HG03095 (cell line): Measurements from ENCODE around the gene DISP3.

Experiments used
- ATAC-seq: cut with Tn5 transposase; IDR thresholded peaks from one replicate; pipeline ENCODE4 v1.9.1; 2021; ENCODE audit warnings: moderate library complexity; ENCODE audit not compliant: unreplicated experiment

DISP3 gene

DNA sequence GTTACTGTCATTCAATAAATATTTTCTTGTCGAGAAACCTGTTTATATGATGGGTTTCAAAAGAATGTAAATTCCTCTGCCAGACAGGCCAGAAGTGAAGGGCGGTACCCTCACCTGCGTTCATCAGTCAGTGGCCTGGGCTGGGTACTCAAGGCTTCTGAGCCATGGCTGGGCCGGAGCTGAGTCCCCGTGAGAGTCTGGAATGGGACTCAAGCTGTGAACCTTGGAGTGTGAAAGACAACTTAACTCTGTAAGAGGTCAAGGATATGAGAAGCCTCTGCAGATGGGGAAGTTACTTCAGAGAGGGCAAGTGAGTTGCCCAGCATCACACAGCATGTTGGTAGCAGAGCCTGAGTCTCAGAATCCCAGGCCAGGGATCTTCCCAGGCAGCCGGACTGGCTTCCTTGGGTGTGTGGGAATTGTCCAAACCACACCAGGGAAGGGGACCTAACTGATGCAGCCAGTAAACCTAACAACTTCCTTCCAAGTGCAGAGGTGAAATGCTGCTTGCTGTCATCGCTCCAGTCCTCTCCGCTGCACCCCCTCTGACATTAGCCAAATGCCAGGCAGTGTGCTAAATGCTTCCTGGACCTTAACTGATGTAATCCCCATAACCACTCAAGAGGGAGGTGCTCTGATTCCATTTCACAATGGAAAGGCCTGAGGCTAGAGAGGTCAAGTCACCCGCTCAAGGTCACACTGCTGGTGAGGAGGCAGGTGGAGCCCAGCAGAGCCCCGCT lies 4.8 kb downstream of the DISP3 start:
- no peak for ATAC-seq

DNA sequence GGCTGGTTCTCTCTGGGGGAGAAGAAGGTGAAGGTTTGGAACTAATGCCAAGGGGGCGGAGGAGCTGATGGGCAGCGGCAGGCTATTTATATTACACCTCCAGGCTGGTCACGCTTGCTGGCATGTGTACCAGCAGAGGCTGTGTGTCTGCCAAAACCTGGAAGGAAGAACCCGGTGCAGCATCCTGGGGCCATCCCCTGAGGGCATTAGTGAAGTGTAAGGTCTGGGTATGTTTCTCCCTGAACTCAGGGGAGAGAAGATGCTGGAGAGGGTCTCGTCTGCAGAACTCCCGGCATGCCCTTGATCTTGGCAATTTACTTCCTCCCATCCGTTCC lies 5.3 kb downstream of the DISP3 start:
- no peak for ATAC-seq

DNA sequence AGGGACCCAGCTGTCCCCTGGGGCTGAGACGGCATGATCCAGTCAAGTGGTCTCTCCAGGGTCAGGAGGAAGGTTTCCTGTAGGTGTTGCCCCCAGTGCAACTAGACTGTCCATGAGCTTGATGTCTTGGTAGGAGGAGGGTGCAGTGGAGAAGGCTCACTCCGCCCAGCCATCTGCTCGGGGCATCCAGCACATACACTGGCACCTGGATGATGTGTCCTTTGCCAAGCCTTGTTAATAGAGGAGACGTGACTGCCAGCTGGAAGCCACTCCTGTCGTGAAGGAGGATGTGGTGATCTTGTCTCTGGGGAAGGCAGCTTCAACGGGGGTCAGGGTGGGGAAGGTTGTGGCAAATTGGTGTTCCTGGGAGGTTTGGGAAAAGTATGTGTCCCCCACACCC lies 6.2 kb downstream of the DISP3 start:
- no peak for ATAC-seq

DNA sequence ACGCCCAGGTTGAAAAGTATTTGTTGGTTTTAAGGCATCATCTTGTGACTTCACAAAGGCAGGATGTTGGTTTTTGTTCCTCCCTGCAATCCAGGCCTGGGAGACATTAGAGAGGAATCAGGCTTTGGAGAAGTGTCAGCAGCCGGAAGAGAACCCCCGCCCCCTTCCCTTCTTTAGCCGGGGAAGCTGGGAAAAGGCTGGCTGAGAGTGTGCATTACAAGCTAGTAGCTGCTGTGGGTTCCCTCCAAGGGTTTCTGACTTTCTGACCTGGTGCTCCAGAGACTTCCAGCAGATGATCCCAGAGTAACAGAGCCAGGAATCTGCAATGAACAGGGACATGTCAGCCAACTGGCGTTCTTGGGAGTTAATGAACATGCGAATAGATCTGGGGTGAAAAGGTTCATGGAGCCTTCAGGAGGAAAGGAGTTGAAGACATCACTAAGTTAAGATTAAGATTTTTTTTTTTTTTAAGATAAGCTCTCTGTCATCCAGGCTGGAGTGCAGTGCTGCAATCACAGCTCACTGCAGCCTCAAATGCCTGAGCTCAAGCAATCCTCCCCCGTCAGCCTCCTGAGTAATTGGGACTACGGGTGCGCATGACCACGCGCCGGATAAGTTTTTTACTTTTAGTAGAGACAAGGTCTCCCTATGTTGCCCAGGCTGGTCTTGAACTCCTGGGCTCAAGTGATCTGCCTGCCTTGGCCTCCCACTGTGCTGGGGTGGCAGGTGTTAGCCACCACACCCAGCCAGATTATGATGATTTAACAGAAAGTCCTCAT lies 7.5 kb downstream of the DISP3 start:
- no peak for ATAC-seq

DNA sequence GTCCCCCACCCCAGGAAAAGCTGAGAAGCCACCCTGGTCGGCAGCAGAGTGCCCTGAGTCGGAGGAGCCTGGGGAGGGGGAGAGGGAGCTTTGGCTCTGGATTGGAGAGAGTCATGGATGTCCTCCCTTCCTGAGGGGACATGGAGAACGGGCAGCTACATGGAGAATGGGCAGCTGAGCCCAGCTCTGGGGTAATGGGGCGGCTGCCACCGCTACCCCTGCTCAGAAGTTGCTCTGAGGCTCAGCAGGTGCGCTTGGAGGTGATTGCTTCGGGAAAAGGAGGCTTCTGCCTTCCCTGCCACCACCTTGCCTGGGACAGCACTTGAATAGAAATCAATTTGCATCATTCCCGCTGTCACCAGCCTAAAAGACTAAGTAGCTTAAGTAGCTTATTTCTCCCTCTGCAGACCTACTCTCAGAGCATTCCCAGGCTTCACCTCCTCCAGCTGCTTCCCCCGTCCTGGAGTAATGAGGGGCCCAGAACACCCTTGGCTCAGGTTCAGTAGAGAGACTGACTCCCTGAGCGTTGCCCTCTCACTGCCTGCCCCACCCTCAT lies 8.3 kb downstream of the DISP3 start:
- no peak for ATAC-seq

DNA sequence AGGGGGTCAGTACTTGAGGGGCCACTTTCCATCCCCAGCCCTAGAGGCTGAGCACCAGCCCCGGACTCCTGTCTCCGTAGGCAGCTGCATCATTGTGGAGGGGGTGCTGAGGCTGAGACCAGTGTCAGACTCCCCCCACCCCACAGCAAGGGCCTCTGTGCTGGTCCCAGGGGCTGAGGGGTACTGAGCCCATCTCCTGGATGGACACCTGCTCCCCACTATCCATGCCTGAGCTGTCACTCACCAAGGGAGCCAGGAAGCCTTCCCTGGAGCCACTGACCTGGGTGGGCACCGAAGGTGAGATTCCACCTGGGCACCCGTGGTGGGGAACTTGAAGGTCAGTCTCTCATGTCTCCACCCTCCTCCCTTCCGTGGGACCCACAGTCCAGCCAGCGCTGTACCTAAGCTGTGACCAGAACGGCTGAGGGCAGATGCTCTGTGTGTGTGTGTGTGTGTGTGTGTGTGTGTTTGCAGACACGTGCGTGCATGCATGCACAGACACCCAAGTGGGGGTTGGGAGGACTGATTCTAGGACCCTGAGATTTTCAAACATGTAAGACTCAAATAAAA lies 9.3 kb downstream of the DISP3 start:
- no peak for ATAC-seq

DNA sequence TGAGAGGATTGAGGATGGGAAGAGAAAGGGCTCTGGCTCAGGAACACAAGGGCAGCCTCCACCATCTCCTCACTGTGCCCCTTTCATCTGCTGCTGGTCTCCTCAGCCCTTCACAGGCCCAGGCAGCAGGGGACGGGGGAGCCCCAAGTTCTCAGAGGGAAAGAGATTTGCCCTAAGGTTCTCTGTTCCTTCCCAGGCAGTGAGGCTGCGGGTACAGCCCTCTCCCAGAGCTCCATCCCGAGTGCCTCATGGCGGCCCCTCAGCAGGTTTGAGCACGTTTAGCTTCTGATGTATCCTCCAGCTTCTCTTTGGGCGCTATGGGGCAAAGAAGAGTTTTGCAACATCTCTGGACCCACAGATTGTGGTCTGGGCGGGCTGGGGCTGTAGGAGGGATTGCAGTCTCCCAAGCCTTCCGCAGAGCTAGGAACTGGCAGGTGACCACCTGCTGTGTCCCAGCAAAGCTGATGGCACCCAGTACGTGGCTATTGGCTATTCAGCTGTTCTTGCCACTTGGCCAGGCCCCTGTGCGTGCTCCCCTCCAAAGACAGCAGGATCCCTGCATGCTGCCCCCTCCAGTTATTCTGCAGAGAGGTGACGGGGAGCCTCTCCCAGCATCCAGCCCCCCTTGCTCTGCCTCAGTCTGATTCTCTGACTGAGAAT lies 10.1 kb downstream of the DISP3 start:
- no peak for ATAC-seq

DNA sequence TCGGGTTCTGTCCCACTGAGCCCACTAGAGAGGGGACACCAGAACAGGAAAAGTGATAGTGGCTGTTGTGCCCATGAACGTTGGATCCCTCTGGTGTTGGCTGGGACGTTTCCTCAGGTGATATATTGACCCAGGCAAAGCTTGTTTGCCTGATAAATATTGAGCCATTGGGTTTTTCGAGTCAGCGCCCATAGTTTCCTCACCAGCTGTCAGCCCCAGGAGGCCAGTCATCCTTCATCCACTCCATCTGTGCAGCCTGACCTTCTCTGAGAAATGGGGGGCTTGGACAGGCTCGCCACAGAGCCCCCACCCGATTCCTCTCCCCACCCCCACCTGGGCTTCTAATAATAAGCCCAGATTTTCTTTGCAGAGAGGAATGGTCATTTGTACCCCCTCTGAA lies 13.3 kb downstream of the DISP3 start:
- no peak for ATAC-seq

DNA sequence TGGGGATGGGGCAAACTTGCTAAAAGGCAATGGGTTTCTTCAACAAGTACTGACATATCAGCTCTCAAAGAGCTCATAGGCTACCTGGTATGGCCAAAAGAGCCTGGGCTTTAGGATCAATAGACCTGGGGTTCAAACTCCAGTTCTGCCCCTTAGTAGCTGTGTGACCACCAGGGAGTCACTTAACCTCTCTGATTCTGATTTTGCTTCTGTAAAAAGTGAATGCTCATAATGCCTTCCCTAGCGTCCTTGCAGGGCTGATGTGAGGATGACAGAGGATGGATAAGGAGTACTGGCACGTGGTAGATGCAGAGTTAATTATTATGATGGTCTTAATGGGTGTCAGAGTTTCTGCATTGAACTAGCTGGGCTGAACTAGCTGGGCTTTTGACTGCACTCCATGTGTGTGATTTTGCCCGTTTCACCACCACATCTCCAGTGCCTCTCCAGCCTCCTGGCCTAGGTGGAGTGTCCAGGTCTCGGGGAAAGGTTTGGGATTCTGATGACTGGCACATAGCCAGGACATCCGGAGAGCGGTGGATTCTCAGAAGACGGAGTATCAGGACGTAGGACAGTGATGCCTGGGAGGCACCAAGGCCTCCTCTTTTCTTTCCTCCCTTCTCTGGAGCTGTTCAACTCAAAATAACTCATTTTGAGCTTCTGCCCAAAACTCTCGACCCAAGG lies 15.2 kb downstream of the DISP3 start:
- ATAC-seq = no peak

DNA sequence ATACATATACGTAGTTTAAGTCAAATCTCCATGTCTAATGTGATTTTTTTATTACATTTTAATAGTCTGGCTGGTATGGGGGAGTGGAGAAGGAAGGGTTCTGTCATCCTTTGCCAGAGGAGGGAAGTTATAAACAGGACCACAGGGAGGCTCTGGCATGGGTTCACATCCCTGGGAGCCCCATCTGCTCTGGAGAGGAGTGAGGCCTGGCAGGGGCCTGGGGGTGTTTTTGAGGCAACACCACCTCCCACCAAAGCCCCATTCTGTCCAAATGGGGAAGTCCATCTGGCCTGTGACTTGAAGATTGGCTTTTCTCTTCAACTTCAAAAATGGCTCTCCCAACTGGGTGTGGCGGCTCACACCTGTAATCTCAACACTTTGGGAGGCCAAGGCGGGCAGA lies 15.8 kb downstream of the DISP3 start:
- ATAC-seq = no peak

DNA sequence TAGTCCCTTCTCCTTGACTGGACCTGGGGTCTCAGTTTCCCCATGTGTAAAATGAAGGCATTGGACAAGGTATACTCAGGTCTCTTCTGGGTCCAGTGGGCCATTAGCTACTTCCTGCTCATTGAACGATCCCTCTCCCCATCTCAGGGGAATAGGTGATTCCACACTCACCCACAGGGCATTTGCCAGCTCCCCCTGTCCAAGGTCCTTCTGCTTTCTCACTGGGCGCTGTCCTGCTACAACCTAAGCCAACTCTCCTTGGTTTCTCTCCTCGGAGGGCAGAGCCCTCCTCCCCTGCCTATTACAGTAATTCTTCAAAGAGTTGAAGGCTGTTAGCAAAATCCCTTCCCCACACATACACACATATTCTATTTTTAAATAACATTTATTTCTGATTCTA lies 16.6 kb downstream of the DISP3 start:
- ATAC-seq = no peak

DNA sequence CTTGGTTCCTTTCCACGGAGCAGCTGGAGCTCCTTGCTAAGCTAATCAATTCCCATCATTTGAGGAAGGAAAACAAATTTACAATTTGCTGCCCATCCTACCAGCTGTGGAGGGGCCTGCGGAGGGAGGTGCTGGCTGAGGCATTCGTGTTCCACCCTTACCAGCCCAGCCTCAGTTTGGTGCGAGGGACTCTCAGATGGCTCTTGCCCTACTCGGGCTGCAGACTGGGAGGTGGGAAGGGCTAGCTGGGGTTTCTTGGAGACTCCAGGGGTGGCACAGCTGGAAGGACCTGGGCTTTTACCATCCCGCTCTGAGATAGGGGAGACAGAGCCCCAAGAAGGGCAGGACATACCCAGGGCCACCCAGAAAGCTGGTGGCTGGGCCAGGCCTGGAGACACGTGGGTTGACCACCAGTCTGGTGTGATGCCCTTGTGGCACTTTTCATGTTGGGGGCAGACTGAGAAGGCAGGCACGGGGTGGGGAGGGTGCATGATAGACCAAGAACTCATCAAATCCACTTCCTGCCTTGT lies 17.7 kb downstream of the DISP3 start:
- no peak for ATAC-seq

DNA sequence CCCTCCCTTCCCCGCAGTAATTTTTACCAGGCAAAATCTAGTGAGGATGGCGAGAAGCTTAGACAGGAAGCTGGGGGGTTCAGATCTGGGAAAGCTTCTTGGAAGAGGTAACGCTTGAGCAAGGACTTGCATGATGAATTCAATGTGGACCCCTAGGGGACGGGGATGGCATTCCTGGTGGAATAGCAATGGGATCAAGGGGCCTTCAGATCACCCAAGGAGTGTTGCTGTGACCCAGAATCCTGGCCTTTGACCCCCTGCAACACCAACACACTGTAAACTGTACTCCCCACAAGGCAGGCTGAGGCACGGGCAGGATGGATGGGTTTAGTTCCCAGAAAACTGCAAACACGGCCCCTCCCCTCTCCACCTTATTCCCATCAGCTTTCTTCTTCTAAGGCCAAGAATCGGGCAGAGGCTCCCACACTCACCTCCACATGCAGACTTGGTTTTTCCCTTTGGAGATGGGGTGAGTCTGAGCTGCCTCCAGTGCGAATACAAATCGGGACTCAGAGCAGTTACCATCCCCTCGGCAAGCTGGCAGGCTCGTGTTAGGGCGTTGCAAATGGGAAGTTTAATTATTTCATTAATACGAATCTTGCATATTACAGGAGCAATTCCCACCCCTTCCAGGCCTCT lies 20.1 kb downstream of the DISP3 start:
- no peak for ATAC-seq

DNA sequence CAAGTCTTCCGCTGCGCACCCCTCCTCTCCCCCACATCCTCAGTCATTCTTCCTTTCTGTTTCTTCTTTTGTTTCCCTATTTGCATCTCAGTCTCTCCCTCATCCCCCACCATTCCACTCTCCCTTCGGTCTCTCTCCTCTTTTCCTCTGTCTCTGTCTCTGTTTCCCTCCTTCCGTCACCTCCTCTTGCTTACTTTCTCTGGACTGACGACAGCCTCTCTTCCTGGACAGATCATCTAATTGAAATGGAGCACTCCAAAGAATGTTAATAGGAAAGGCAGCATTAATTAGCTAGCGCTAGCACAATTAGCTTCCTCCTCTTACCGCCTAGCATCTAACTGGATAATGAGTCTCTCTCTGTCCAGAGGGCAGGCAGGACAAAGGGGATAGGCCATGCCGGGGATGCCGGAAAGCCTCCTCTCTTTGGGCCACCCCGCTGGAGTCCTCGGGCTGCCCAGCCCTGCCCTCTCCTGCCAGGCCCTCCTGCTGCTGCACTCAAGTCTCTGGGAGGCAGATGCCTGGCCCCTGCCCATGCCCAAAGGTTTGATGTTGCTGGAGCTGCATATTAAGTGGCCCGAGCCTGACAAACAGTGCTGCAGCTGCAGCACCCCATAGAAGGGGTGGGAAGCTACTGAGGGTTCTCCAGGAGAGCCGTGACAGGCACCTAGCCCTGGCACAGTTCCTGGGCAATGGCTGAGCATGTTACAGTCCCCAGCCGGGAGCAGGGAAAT lies 20.8 kb downstream of the DISP3 start:
- no peak for ATAC-seq

DNA sequence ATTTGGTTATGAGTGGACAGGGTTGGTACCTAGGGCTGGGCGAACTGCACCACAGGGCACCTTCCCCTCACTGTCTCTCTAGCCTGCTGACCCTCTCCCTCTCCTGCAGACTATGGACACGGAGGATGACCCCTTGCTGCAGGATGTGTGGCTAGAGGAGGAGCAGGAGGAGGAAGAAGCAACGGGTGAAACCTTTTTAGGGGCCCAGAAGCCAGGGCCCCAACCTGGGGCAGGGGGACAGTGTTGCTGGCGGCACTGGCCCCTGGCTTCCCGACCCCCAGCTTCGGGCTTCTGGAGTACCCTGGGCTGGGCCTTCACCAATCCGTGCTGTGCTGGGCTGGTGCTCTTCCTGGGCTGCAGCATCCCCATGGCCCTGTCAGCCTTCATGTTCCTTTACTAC lies 21.9 kb downstream of the DISP3 start:
- no peak for ATAC-seq

DNA sequence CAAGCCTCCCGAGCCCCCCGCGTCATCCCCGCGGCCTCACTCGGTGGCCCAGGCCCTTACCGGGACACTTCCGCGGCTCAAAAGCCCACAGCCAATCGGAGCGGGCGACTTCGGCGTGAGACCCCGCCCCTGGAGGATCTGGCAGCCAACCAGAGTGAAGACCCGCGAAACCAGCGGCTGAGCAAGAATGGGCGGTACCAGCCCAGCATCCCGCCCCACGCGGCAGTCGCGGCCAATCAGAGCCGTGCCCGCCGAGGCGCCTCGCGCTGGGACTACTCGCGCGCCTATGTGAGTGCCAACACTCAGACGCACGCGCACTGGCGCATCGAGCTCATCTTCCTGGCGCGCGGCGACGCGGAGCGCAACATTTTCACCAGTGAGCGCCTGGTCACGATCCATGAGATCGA lies 22.5 kb downstream of the DISP3 start:
- ATAC-seq = no peak

DNA sequence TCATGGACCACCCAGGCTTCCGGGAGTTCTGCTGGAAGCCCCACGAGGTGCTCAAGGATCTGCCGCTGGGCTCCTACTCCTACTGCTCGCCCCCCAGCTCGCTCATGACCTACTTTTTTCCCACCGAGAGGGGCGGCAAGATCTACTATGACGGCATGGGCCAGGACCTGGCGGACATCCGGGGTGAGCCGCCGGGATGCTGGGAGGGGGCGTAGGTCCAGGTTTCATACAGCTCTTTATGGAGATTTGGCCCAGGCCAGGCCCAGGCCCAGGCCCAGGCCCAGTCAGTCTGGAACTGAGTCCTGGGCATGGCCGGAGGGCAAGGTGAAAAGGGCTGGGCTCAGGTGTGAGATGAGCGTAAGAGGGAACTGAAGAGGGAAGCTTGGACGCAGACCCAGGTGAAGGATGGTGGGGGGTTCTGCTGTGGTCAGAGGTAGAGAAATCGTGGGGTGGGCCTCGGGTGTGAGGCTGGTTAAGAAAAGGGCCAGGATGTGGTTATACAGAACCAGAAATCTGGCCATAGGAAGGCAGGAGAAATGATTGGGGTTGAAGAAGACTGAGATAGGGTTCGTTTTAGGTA lies 23.0 kb downstream of the DISP3 start:
- no peak for ATAC-seq

DNA sequence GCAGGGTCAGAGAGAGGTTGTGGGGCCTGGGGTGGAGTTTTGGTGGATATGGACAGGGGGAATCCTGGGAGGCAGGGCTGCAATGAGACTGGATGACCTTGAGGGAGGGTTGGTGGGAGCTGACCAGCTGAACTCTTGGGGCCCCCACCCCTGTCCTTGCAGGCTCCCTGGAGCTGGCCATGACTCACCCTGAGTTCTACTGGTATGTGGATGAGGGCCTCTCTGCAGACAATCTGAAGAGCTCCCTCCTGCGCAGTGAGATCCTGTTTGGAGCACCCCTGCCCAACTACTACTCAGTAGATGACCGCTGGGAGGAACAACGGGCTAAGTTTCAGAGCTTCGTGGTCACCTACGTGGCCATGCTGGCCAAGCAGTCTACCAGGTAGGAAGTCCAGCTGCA lies 23.6 kb downstream of the DISP3 start:
- ATAC-seq = no peak

DNA sequence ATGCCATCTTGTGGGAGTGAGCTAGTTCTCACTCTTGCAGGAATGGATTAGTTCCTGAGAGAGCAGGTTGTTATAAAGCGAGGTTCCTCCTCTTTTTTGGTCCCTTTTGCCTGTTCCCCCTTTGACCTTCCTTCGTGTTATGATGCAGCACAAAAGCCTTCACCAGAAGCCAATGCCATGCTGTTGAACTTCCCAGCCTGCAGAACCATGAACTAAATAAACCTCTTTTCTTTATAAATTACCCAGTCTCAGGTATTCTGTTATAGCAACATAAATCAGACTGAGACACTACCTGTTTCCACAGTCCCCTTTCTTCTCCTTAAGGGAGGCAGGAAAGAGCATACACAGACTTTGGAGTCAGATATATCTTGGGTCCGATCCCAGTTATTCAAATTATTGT lies 25.6 kb downstream of the DISP3 start:
- ATAC-seq = no peak
